Neural progenitor cell (in vitro differentiated cells): ENCODE data around the gene FOXRED1. TPM values are rescaled to one million over a fixed set of nuclear protein-coding genes. Genes with fewer than 3 reads are reported as not detected.

Source experiments
- DNase-seq: peaks from one replicate; pipeline ENCODE4 v3.0.0-alpha.2; 2016; ENCODE audit warnings: low spot score
- H2AFZ ChIP-seq: fragments of 200-600 bp; sonication (generic); replicated peaks from 2 replicates; pipeline ENCODE4 v1.6.1; 2016; ENCODE audit warnings: antibody characterized with exemption
- H3F3A ChIP-seq: fragments of 200-600 bp; sonication (generic); 2 replicates; pipeline ENCODE4 v1.6.1; 2016; ENCODE audit warnings: antibody characterized with exemption, low read depth
- H3K27ac ChIP-seq: fragments of 200-600 bp; sonication (generic); 2 replicates; pipeline ENCODE4 v1.5.1; 2016; ENCODE audit warnings: mild to moderate bottlenecking
- H3K27me3 ChIP-seq: fragments of 200-600 bp; sonication (generic); 2 replicates; pipeline ENCODE4 v1.6.1; 2016; ENCODE audit warnings: mild to moderate bottlenecking, moderate library complexity
- H3K36me3 ChIP-seq: fragments of 200-600 bp; sonication (generic); 2 replicates; pipeline ENCODE4 v1.5.1; 2016
- H3K4me1 ChIP-seq: fragments of 200-600 bp; sonication (generic); 2 replicates; pipeline ENCODE4 v1.6.1; 2016; ENCODE audit warnings: mixed run types
- H3K4me2 ChIP-seq: fragments of 200-600 bp; sonication (generic); 2 replicates; pipeline ENCODE4 v1.6.1; 2016
- H3K4me3 ChIP-seq: fragments of 200-600 bp; sonication (generic); 2 replicates; pipeline ENCODE4 v1.5.1; 2016
- H3K79me2 ChIP-seq: fragments of 200-600 bp; sonication (generic); 2 replicates; pipeline ENCODE4 v1.6.1; 2016; ENCODE audit warnings: low read depth
- H3K9ac ChIP-seq: fragments of 200-600 bp; sonication (generic); 2 replicates; pipeline ENCODE4 v1.6.1; 2016
- H3K9me3 ChIP-seq: fragments of 200-600 bp; sonication (generic); 2 replicates; pipeline ENCODE4 v1.5.1; 2016; ENCODE audit warnings: low read depth
- H4K20me1 ChIP-seq: fragments of 200-600 bp; sonication (generic); 2 replicates; pipeline ENCODE4 v1.6.1; 2016; ENCODE audit warnings: low read depth
- H3K27ac Mint-ChIP-seq: 3 replicates; pipeline ENCODE4 v1.8.0; 2021; ENCODE audit warnings: mixed read lengths
- H3K27me3 Mint-ChIP-seq: 2 replicates; pipeline ENCODE4 v1.8.0; 2022; ENCODE audit warnings: low read depth, mild to moderate bottlenecking, inconsistent platforms, moderate library complexity, mixed read lengths; ENCODE audit not compliant: insufficient read depth
- H3K36me3 Mint-ChIP-seq: 3 replicates; pipeline ENCODE4 v1.8.0; 2021; ENCODE audit warnings: mixed read lengths
- H3K4me1 Mint-ChIP-seq: 3 replicates; pipeline ENCODE4 v1.8.0; 2021; ENCODE audit warnings: mixed read lengths
- H3K4me3 Mint-ChIP-seq: 3 replicates; pipeline ENCODE4 v1.8.0; 2021; ENCODE audit warnings: mild to moderate bottlenecking, moderate library complexity, mixed read lengths
- H3K9me3 Mint-ChIP-seq: 3 replicates; pipeline ENCODE4 v1.8.0; 2020; ENCODE audit warnings: mixed read lengths
- EZH2 ChIP-seq: fragments of 200-600 bp; sonication (generic); IDR thresholded peaks from 2 replicates; pipeline ENCODE4 v1.6.1; 2017; ENCODE audit warnings: antibody characterized with exemption, mild to moderate bottlenecking, moderate library complexity
- EZH2phosphoT487 ChIP-seq: fragments of 200-600 bp; sonication (generic); IDR thresholded peaks from 2 replicates; pipeline ENCODE4 v1.6.1; 2017; ENCODE audit warnings: antibody characterized with exemption
- total RNA-seq: library from RNA; depleted of rRNA; stranded (reverse); fragments of >200 nt; gene quantifications from 2 replicates; pipeline ENCODE4 v1.2.3, GENCODE V29; 2015; ENCODE audit warnings: low replicate concordance
- TF ChIP-seq, protein P1 (sequence below): fragments of 200-600 bp; sonication (generic); IDR thresholded peaks from 2 replicates; pipeline ENCODE4 v1.5.1; 2017; ENCODE audit warnings: antibody characterized with exemption, mild to moderate bottlenecking

FOXRED1 gene
- total RNA-seq, 1 donor from 2014 or later: 25.8 TPM

- Histone ChIP-seq H3K4me2 (peak overlapping the region; percentile 79), H3K27me3 (no peaks in the 10 kb centered on the region), H3K36me3 (no peaks in the 10 kb centered on the region), H4K20me1 (no peaks in the 10 kb centered on the region), H3K4me3 (peak overlapping the region; percentile 42), H3K27ac (no peak overlapping the region), H2AFZ (peak overlapping the region; percentile 46), H3K9me3 (no peaks in the 10 kb centered on the region), H3K9ac (no peak overlapping the region), H3K79me2 (peaks cover 23% of the 10 kb centered on the region), H3F3A (no peaks in the 10 kb centered on the region), H3K4me1 (peaks cover 4% of the 10 kb centered on the region)
- peaks cover 18% of the 10 kb centered on the region for H3K4me1 Mint-ChIP-seq
- peaks cover 4% of the 10 kb centered on the region for H3K27me3 Mint-ChIP-seq
- H3K4me3 Mint-ChIP-seq: peak overlapping the region; percentile 83
- peaks cover 18% of the 10 kb centered on the region for H3K36me3 Mint-ChIP-seq
- no peak for TF ChIP-seq EZH2
- no peak for TF ChIP-seq EZH2phosphoT487
- TF ChIP-seq, protein P1, sequence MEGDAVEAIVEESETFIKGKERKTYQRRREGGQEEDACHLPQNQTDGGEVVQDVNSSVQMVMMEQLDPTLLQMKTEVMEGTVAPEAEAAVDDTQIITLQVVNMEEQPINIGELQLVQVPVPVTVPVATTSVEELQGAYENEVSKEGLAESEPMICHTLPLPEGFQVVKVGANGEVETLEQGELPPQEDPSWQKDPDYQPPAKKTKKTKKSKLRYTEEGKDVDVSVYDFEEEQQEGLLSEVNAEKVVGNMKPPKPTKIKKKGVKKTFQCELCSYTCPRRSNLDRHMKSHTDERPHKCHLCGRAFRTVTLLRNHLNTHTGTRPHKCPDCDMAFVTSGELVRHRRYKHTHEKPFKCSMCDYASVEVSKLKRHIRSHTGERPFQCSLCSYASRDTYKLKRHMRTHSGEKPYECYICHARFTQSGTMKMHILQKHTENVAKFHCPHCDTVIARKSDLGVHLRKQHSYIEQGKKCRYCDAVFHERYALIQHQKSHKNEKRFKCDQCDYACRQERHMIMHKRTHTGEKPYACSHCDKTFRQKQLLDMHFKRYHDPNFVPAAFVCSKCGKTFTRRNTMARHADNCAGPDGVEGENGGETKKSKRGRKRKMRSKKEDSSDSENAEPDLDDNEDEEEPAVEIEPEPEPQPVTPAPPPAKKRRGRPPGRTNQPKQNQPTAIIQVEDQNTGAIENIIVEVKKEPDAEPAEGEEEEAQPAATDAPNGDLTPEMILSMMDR: no peak
- peak overlapping the region; percentile 40 for H3K27ac Mint-ChIP-seq
- H3K9me3 Mint-ChIP-seq: peaks cover 4% of the 10 kb centered on the region
- DNase-seq: no peak
Measured at GRCh38 chr11:126304457-126305075, 35.6 kb downstream of the FOXRED1 start.

DNA sequence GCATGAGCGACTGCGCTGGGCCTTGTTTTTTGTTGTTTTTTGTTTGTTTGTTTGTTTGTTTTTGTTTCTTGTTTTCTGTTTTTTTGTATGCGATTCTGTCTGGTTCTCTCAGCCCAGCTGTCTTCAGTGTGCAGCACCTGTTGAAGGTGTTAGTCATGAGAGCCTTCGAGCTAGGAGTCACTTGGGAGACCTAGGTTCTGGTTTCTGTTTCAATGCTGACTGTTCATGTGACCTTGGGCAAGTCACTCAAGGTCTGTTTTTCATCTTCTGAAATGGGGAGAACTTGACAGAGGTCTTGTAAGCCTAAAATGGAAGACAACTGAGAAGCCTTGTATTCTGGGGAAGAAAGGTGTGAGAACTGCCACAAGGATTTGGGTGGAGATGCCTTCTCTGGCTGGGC, 36.7 kb downstream of the FOXRED1 start:
- peaks cover 4% of the 10 kb centered on the region for H3K9me3 Mint-ChIP-seq
- no peak overlapping the region for H3K4me3 ChIP-seq
- H3K4me1 ChIP-seq: peaks cover 4% of the 10 kb centered on the region
- no peak overlapping the region for H3K4me2 ChIP-seq
- peaks cover 23% of the 10 kb centered on the region for H3K79me2 ChIP-seq
- TF ChIP-seq EZH2phosphoT487 (no peak), EZH2 (no peak)
- TF ChIP-seq, protein P1: no peak
- no peaks in the 10 kb centered on the region for H3K9me3 ChIP-seq
- H3K36me3 ChIP-seq: no peaks in the 10 kb centered on the region
- no peak overlapping the region for H3K27ac ChIP-seq
- no peaks in the 10 kb centered on the region for H3K27me3 ChIP-seq
- peaks cover 15% of the 10 kb centered on the region for H3K36me3 Mint-ChIP-seq
- H4K20me1 ChIP-seq: no peaks in the 10 kb centered on the region
- no peak overlapping the region for H2AFZ ChIP-seq
- H3K9ac ChIP-seq: no peak overlapping the region
- H3K4me3 Mint-ChIP-seq: peak overlapping the region; percentile 39
- peaks cover 2% of the 10 kb centered on the region for H3K27me3 Mint-ChIP-seq
- no peak for DNase-seq
- peak overlapping the region; percentile 36 for H3K27ac Mint-ChIP-seq
- peaks cover 20% of the 10 kb centered on the region for H3K4me1 Mint-ChIP-seq
- H3F3A ChIP-seq: no peaks in the 10 kb centered on the region

GRCh38 chr11:126307706-126308105, 38.8 kb downstream of the FOXRED1 start:
- Histone ChIP-seq H3K27me3 (no peaks in the 10 kb centered on the region), H3K4me3 (no peak overlapping the region), H3K79me2 (peaks cover 19% of the 10 kb centered on the region), H3K9ac (no peak overlapping the region), H3K27ac (no peak overlapping the region), H3K4me2 (no peak overlapping the region), H4K20me1 (no peaks in the 10 kb centered on the region), H3K36me3 (no peaks in the 10 kb centered on the region), H3K9me3 (no peaks in the 10 kb centered on the region), H3K4me1 (peaks cover 4% of the 10 kb centered on the region), H2AFZ (no peak overlapping the region), H3F3A (no peaks in the 10 kb centered on the region)
- TF ChIP-seq EZH2: no peak
- TF ChIP-seq, protein P1: peak; percentile 56
- no peak for TF ChIP-seq EZH2phosphoT487
- Mint-ChIP-seq H3K4me3 (no peak overlapping the region), H3K4me1 (peaks cover 20% of the 10 kb centered on the region), H3K27me3 (peaks cover 2% of the 10 kb centered on the region), H3K36me3 (peaks cover 12% of the 10 kb centered on the region), H3K27ac (no peak overlapping the region), H3K9me3 (peaks cover 2% of the 10 kb centered on the region)
- DNase-seq: peak; percentile 62
